HFFc6 (cell line): ENCODE data around the gene UBA5. TPM values are rescaled to one million over a fixed set of nuclear protein-coding genes. Genes with fewer than 3 reads are reported as not detected.
A peak's percentile ranks its signal among the peaks of the same experiment; 100 is the strongest.

Experiments
- DNase-seq: peaks from one replicate; pipeline ENCODE4 v3.0.0-alpha.2; 2018
- H3K27ac Mint-ChIP-seq: 2 replicates; pipeline ENCODE4 v1.8.0; 2020; ENCODE audit warnings: mild to moderate bottlenecking, mixed read lengths
- H3K27me3 Mint-ChIP-seq: 2 replicates; pipeline ENCODE4 v1.8.0; 2021; ENCODE audit warnings: mild to moderate bottlenecking, moderate library complexity, mixed read lengths; ENCODE audit not compliant: insufficient read depth
- H3K36me3 Mint-ChIP-seq: 2 replicates; pipeline ENCODE4 v1.8.0; 2021; ENCODE audit warnings: low read depth, mixed read lengths
- H3K4me1 Mint-ChIP-seq: 2 replicates; pipeline ENCODE4 v1.8.0; 2020; ENCODE audit warnings: low read depth, mixed read lengths
- H3K4me3 Mint-ChIP-seq: 2 replicates; pipeline ENCODE4 v1.8.0; 2020; ENCODE audit warnings: mild to moderate bottlenecking, moderate library complexity, mixed read lengths
- H3K9me3 Mint-ChIP-seq: 2 replicates; pipeline ENCODE4 v1.8.0; 2020; ENCODE audit warnings: mild to moderate bottlenecking, mixed read lengths
- CTCF ChIP-seq: fragments of 200-600 bp; sonication (generic); IDR thresholded peaks from 2 replicates; pipeline ENCODE4 v1.5.0; 2021; ENCODE audit warnings: antibody characterized with exemption, mild to moderate bottlenecking
- total RNA-seq, 6 experiments: library from RNA; stranded (reverse); fragmentation: NEBNext Ultra II Directional; extraction: Animal tissue kit (Norgen Biotek cat#: 25700); gene quantifications; 2 replicates in 1 of 6; 3 replicates in 5 of 6; pipeline ENCODE4 v1.2.3, GENCODE V29; 2021

The UBA5 gene
- total RNA-seq, 6 experiments from 2014 or later: 43.8 to 51.5 (median 48.0) TPM

GRCh38 chr3:132654721-132655120 is 5.4 kb upstream of the UBA5 start:
- Mint-ChIP-seq H3K27ac (no peak overlapping the region), H3K27me3 (peaks cover 1% of the 10 kb centered on the region; the same call in 1 of the 2 replicates), H3K36me3 (no peaks in the 10 kb centered on the region), H3K9me3 (no peaks in the 10 kb centered on the region), H3K4me1 (peaks cover 44% of the 10 kb centered on the region), H3K4me3 (no peak overlapping the region)
- no peak for DNase-seq
- TF ChIP-seq CTCF: no peak

- no peaks in the 10 kb centered on the region for H3K9me3 Mint-ChIP-seq
- no peak overlapping the region for H3K27ac Mint-ChIP-seq
- H3K27me3 Mint-ChIP-seq: peaks cover 1% of the 10 kb centered on the region; the same call in 1 of the 2 replicates
- no peak for DNase-seq
- H3K4me3 Mint-ChIP-seq: no peak overlapping the region
- H3K36me3 Mint-ChIP-seq: no peaks in the 10 kb centered on the region
- H3K4me1 Mint-ChIP-seq: peaks cover 44% of the 10 kb centered on the region
- TF ChIP-seq CTCF: no peak
Measured at GRCh38 chr3:132655471-132655870, 4.7 kb upstream of the UBA5 start.

GRCh38 chr3:132657869-132658747 is 2.0 kb upstream of the UBA5 start:
- H3K36me3 Mint-ChIP-seq: peaks cover 10% of the 10 kb centered on the region
- DNase-seq: no peak
- no peaks in the 10 kb centered on the region for H3K9me3 Mint-ChIP-seq
- H3K27me3 Mint-ChIP-seq: peaks cover 1% of the 10 kb centered on the region; the same call in 1 of the 2 replicates
- H3K4me1 Mint-ChIP-seq: peaks cover 63% of the 10 kb centered on the region
- peak overlapping the region; percentile 99 for H3K4me3 Mint-ChIP-seq
- peak overlapping the region; percentile 99 for H3K27ac Mint-ChIP-seq
- TF ChIP-seq CTCF: no peak

- no peaks in the 10 kb centered on the region for H3K9me3 Mint-ChIP-seq
- H3K27ac Mint-ChIP-seq: peak overlapping the region; percentile 99
- no peak for DNase-seq
- peak overlapping the region; percentile 99 for H3K4me3 Mint-ChIP-seq
- H3K36me3 Mint-ChIP-seq: peaks cover 10% of the 10 kb centered on the region
- H3K27me3 Mint-ChIP-seq: peaks cover 1% of the 10 kb centered on the region; the same call in 1 of the 2 replicates
- peaks cover 72% of the 10 kb centered on the region for H3K4me1 Mint-ChIP-seq
- no peak for TF ChIP-seq CTCF
Measured at GRCh38 chr3:132659000-132659364, 1.1 kb upstream of the UBA5 start.

GRCh38 chr3:132659365-132660051 is 621 bp upstream of the UBA5 start, which contains the start of gene ACAD11:
ACAD11 (minus strand) TSS chr3:132659809; CDS start chr3:132659751, 58 bp downstream.
- TF ChIP-seq CTCF: peak; percentile 76
- Mint-ChIP-seq H3K36me3 (peaks cover 10% of the 10 kb centered on the region), H3K27ac (peak within 1 kb of the TSS; percentile 99), H3K27me3 (peaks cover 1% of the 10 kb centered on the region; the same call in 1 of the 2 replicates), H3K4me3 (peak within 1 kb of the TSS; percentile 99), H3K9me3 (no peaks in the 10 kb centered on the region), H3K4me1 (peaks cover 76% of the 10 kb centered on the region)
- DNase-seq: peak; percentile 64
